GM18498 (cell line): ENCODE data around the gene ATP1B3.
"Not testable (repeated sequence)": the region's sequence is repeated elsewhere in the genome, so short reads cannot be mapped to it uniquely, and the experiment has no call there.

ENCODE experiments used
- ATAC-seq: cut with Tn5 transposase; IDR thresholded peaks from one replicate; pipeline ENCODE4 v1.9.1; 2021; ENCODE audit warnings: mild to moderate bottlenecking, moderate library complexity; ENCODE audit not compliant: unreplicated experiment

The ATP1B3 gene

DNA sequence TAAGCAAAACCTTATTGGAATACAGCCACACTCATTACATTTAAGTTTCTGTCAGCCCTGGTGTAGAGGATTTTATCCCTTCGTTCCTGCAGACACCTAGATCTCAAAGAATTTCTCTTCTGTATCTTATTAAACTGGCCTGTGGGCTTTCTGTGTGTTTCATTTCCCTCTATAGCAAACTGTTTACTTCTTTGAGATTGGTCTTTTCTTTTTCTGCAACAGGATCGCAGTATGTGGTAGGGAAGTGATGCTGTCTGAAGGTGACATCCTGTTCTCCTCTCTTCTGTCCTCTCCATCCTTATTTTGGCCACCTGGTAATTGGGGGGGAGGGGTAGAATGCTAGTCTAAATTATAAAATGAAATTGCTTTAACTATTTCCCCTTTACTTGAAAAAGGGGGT, 25.5 kb downstream of the ATP1B3 start:
- no peak for ATAC-seq

DNA sequence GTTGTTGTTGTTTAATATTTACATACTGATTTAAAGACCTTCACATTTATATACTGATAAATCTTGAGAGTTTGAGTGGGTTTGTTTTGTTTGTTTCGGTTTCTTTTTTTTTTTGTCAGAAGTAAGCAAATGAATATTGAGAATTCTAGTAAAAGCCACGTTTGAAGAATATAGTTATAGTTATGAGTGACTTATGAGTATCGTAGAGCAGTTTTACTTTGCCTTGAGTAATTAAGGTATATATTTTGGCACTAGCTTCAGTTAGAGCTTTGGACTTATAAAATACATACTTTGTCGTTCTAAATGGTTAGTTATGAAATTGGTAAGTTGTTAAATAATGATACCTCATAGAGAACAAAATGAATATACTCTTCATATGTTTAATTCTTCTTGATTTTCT, 27.8 kb downstream of the ATP1B3 start:
- no peak for ATAC-seq

DNA sequence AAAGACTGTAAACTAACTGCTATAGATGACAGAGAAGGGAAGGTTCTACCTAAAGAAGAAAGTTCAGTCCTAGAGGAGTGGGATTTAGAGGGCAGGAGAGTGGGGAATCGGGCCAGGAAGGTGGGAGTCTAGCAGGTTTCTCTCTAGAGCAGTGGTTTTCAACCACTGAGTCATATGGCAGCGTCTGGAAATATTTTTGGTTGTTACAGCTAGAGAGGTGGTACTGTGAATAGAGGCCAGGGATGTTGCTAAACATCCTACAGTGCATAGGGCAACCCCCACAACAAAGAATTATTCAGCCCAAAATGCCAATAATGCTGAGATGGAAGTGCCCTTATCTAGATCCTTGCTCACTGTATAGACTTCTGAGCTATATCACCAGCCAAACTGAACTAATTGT, 28.7 kb downstream of the ATP1B3 start:
- no peak for ATAC-seq

DNA sequence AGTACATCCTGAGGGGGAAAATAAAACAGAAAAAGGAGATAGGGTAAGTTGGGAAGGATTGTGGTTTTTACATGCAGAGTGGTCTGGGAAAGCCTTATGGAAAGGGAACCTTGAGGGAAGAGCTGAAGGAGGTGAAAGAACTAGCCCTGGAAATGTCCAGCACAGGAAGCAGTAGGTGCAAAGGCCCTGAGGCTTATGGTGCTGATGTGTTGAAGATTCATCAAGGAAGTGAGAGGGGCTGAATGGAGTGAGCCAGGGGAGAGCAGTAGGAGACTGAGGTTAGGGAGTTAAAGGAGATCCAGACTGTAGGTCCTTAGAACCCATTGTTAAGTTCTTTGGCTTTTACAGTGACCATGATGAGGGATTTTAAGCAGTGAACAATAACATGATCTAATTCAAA, 33.0 kb downstream of the ATP1B3 start:
- no peak for ATAC-seq

DNA sequence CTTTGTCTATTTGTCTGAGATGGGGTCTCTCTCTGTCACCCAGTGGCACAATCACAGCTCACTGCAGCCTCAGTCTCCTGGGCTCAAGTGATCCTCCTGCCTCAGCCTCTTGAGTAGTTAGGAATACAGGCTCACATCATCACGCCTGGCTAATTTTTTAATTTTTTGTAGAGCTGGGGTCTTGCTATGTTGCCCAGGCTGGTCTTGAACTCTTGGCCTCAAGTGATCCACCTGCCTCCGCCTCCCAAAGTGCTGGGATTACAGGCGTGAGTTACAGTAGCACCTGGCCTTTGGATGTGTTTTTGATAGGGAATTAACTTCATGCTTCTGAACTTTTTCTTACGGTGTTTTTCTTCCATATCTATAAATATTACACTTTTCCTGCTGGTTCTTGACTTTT, 33.5 kb downstream of the ATP1B3 start:
- not testable (repeated sequence) for ATAC-seq

DNA sequence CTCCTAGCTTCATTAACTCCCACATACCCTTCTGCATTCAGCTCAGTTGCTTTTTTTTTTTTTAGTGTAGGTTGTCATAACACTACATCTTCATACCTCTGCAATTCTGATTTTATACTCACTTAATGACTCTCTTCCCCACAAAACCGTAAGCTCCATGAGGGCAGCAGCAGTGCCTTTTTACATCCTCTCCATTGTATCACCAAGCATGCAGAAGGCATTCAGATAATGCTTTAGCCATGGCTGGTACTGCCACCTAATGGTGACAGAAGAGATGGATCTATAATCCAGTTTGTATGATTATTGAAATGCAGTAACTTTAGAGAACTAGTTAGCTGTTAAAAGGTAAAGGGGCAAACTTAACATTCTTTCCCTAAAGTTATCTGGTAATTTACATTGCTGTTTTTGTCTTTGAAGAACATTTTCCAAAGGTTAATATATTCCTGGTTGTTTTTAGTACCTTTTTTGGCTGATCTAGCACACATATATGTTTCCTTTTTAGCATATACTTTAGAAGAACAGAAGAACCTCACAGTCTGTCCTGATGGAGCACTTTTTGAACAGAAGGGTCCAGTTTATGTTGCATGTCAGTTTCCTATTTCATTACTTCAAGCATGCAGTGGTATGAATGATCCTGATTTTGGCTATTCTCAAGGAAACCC, 36.8 kb downstream of the ATP1B3 start:
- ATAC-seq = peak; percentile 72

DNA sequence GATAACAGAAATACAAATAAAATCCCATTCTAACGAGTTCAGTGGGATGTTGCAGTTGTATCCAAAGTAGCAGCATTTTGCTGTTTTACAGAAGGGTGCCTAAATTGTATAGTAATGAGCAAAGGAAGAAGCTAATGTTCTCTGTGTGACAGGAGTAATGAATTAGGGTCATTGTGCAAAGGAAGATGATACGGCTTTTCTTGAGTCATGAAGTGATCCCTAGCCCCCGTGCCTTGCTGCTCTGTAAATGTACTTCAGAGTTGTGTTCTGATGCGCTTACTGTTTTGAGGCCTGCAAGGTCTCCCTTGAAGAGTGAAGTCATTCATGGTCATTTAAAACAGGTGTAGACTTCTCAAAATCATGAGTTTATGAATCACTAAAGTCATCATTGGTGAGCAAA, 37.9 kb downstream of the ATP1B3 start:
- ATAC-seq = no peak

DNA sequence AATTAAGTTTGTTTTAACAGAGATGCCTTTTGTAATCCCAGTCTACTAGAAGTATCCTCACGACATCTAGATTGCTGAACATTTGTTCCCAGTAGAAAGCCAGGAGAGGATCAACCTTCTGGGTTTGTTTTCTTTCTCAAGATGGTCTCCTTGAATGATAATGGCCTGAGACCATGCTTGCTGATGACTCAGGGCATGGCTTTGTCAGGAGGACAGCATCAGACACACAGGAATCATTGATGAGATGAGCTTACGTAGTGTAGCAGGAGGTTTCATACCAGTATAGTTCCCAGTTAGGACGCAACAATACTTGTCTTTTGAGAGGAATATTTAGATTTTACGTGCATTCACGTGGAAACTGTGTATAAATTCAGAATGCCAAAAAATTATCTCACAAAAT, 38.6 kb downstream of the ATP1B3 start:
- ATAC-seq = no peak

DNA sequence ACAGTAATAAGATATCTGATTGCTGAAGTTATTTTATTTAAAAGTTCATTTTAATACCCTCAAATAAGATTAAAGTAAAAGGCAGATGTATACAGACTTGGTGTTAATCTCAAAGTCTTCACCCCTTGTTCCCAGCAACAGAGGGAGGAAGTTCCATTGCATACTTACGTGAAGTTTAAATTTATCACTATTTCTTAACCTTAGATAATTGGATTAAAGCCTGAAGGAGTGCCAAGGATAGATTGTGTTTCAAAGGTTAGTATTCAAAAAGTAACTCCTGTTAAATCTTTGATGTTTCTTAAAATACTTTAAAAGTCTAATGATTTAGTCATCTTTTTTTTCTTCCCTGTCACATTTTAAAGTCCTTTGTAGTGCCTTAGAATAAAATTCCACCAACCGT, 39.3 kb downstream of the ATP1B3 start:
- no peak for ATAC-seq

DNA sequence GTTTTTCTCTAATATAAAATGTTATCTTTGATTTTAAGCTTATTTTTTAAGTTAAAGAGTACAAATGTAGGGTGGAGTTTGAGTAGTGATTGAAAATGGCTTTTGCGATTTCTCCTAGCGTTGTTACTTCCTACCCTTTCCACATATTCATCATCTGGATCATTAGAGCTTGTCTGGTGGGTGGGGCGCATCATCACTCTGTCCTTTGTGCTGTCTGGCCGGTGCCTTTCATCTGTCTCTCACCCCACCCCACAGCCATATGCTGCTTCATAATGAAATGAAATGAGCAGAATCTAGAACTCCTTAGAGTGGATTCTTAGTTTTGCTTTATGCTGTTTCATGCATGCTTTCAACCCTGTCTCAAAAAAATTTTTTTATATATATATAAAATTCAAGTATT, 44.3 kb downstream of the ATP1B3 start:
- ATAC-seq = no peak

DNA sequence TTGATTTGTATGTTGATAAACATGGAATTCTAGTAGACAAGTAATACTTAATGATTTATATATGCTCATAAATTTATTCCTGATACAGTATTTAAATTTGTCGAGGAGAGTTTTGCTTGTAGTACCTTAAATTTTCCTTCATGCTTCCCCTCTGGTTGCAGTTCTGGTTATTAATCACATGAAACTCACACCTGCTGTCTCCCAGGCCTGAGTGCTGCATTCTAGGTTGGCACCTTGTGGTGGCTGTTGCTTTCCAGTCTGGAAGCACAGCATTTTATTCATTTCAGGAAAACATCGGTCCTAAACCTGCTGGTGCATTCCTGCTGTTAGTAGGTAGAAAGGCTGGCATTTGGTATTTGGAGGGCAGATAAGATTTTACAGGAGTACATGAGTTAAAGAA, 44.9 kb downstream of the ATP1B3 start:
- no peak for ATAC-seq

DNA sequence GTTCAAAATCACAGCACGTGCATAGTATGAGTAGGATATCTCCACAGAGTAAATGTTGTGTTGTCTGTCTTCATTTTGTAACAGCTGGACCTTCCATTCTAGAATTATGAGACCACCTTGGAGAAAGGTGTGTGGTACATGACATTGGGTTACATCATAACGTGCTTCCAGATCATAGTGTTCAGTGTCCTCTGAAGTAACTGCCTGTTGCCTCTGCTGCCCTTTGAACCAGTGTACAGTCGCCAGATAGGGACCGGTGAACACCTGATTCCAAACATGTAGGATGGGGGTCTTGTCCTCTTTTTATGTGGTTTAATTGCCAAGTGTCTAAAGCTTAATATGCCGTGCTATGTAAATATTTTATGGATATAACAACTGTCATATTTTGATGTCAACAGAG, 49.2 kb downstream of the ATP1B3 start:
- not testable (repeated sequence) for ATAC-seq

DNA sequence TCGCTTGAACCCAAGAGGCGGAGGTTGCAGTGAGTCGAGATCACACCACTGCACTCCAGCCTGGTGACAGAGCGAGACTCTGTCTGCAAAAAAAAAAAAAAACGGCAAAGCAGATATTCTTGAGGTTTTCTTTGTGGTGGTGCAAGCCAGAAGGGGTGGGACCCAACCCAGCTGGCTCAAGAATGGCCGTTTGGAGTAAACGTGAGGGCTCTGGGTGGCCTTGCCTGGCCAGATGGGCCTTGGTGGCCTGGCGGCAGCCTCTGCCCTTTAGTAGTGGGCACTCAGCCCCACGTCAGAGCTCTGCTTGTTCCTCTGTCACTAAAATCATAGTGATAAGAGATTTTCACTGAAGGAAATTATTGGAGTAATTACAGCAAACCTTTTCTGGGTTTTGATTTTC, 50.5 kb downstream of the ATP1B3 start:
- no peak for ATAC-seq

DNA sequence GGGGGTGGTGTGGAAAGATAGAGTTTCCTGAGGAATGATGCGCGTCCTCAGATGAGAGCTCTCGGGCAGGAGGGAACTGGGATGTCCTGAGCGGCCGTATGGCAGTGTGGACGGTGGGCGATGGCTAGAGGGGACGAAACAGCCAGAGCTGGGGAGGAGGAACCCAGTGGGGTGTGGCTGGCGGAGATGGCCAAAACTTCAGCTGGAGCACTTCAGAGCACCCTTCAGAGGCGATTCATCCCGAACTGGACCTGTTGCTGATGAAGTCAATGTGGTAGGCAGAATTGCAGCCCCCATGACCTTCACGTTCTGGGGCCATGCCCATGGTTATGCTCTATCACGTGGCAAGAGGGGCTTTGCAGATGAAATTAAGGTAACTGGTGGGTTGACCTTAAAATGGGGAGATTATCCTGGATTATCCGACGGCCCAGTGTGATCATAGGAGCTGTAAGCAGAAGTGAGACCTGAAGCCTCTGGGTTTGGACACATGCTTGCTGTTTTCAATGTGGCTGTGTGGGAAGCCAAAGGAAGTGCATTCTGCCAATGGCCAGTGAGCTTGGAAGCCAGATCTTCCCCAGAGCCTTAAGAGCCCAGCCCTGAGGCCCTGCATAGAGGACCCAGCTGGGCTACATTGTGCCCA, 52.3 kb downstream of the ATP1B3 start:
- ATAC-seq = no peak

DNA sequence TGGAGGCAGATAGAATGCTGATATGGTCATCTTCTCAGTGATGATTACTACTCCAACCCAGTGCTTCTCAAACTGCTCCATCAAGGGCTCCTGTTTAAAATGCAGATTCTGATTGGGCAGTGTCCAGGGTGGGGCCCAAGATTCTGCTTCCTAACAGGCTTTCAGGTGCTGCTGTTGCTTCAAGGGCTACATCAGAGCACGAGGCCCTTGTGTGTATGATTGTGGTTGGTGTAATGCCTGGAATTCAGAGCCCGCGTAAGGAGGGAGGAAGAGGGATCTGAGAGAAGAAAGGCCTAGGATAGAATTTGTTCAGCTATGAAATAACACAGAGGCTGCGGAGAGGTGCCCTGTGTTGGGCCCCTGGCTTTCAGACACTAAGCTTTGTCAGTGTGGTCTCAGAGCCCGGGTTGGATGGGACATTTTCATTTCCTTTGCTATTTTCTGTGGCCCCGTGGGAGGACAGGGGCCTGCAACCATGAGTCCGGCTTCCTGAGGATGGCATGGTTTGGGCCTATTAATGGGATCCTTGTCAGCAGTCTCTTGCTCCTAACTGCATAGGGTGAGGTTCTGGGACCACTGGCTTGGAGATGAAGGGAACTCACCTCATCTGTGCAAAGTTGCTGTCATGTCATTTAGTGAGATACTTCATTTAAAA, 53.0 kb downstream of the ATP1B3 start:
- ATAC-seq = no peak

DNA sequence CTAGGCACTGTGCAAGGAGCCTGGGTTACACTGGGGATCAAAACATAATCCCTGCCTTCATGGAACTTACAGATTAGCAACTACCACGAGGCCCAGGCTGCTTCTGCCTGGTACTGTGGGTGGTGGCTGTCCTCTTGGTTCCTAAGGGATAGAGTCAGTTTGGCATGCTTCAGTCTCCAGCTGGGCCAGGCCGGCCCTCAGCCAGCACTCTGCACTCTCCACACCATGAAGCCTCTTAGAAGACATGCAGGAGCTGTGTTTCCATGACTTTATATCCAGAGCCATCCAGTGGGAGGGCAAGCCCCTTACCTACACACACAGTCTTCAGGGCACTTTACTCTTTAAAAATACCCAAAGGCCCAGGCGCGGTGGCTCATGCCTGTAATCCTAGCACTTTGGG, 54.4 kb downstream of the ATP1B3 start:
- no peak for ATAC-seq

DNA sequence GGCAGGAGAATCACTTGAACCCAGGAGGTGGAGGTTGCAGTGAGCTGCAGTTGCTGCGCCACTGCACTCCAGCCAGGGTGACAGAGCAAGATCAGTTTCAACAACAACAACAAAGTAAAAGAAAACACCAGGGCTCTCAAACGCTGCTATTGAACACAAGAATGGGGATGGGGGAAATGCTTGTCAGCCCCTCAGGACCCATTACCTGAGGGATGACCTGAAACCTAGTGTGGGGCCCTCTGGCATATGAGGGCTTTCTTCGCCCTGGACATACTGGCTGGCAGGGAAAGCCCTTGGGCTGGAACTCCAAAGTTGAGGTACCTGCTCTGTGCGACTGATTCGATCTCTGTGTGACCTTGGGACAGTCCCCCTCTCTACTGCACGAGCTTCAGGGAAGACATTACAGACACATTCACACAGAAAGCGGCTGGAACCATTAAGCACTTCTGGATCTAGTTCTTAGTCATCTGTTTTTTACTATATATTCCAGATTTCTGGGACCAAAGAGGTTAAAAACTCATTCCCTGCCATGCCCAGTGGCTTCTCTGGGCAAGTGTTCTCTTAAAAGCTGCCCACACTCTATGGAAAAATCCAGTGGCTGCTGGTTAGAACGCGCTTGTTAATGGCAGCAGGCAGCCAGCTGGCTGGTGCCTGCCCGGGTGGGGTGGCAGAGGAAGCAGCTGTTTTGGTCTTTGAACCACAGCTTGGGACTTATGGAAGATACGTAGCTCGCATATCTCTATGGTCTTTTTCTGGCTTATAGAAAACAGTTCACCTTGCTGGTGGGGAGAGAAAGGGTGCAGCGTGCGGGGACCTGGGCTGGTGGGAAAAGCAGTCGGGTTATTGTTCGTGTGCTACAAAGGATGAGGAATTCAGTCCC, 57.2 kb downstream of the ATP1B3 start:
- no peak for ATAC-seq

DNA sequence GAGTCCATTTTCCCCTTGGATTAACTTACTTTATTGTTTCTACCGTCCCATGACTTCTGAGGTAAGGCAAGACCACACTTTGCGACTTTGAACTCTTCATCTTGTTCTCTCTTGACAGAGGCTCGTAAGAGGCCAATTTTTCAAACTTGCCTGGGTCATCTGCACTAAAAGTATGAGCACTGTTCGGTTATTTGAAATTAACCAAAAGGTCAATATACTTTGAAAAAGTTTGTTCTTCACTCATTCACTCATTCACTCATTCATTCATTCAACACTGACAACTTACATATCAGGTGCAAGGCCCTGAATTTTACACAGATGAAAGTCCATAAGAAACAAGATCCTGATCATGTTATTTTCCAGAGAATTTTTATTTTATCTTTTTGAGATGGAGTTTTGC, 57.9 kb downstream of the ATP1B3 start:
- ATAC-seq = no peak

DNA sequence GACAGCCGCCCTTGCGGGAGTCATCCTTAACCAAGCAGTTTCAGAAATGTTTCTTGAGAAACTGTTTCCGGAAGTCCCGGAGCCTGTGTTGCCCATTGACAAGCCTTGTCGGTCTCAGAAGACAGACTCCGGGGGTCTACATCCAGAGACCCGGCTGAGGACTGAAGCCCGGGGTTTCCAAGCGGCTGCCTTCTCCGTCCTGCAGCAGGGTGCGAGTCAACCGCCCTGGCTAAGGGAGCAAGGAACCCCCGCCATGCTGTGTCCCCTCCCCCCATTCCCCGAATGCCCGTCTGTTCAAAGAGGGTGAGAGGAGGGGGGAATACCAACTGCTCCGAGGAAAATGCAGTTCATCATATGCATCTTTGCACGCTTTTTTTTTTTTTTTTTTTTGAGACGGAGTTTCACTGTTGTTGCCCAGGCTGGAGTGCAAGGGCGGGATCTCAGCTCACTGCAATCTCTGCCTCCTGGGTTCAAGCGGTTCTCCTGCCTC, 61.6 kb downstream of the ATP1B3 start:
- no peak for ATAC-seq

DNA sequence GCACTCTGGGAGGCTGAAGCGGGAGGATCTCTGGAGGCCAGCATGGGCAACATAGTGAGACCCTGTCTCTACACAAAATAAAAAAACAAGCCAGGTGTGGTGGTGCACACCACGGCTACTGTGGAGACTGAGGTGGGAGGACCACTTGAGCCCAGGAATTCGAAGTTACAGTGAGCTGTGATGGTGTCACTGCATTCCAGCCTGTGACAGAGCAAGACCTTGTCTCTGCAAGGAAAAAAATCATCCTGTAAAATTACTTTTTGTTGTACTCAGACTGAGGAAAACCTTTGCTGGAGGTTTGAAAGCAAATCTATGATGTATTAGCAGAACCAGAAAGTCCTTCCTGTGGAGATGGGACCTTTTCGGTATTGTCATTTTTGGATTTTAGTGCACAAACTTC, 63.3 kb downstream of the ATP1B3 start:
- no peak for ATAC-seq

DNA sequence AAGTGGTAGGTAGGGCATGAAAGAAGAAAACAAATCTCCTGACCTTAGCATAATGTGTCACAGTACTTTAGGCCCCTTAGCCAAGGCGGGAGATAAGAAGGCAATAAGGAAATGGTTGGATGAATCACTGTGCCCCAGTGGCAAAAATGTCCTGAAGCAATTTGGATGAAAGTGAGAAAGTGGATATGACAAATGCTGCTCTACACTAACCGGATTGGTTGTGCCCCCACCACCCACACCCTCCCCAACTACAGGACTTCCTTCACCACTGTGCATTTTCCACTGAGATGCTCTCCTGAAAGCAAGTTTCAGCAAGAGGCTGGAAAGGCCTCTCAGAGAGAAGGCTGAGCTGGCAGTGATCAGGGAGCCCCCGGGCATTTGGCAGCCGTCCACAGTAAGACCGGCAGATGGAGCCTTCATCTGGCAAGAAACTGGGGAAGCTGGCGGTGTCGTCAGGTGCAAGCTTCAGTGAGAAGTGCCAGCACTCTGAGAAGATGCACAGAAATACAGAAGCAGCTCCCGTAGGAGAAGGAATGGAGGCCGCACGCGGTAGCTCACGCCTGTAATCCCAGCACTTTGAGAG, 63.8 kb downstream of the ATP1B3 start:
- no peak for ATAC-seq
